Osteocyte (in vitro differentiated cells): ENCODE results near the gene PIK3R2. TPM values are rescaled to one million over a fixed set of nuclear protein-coding genes. Genes with fewer than 3 reads are reported as not detected.

ENCODE experiments used
- DNase-seq: peaks from one replicate; pipeline ENCODE4 v3.0.0; 2021; ENCODE audit warnings: mixed read lengths; ENCODE audit not compliant: unreplicated experiment; ENCODE audit errors: extremely low spot score
- H3K27ac Mint-ChIP-seq: one replicate; pipeline ENCODE4 v1.8.0; 2021; ENCODE audit warnings: mild to moderate bottlenecking, mixed read lengths; ENCODE audit not compliant: unreplicated experiment
- H3K27me3 Mint-ChIP-seq: one replicate; pipeline ENCODE4 v1.8.0; 2021; ENCODE audit warnings: mixed read lengths; ENCODE audit not compliant: unreplicated experiment
- H3K36me3 Mint-ChIP-seq: one replicate; pipeline ENCODE4 v1.8.0; 2021; ENCODE audit warnings: mixed read lengths; ENCODE audit not compliant: unreplicated experiment
- H3K4me1 Mint-ChIP-seq: one replicate; pipeline ENCODE4 v1.8.0; 2021; ENCODE audit warnings: mixed read lengths; ENCODE audit not compliant: unreplicated experiment
- H3K4me3 Mint-ChIP-seq: one replicate; pipeline ENCODE4 v1.8.0; 2021; ENCODE audit warnings: mild to moderate bottlenecking, moderate library complexity, mixed read lengths; ENCODE audit not compliant: unreplicated experiment
- H3K9me3 Mint-ChIP-seq: one replicate; pipeline ENCODE4 v1.8.0; 2021; ENCODE audit warnings: mixed read lengths; ENCODE audit not compliant: unreplicated experiment
- CTCF ChIP-seq: fragments of 200-600 bp; sonication (generic); IDR thresholded peaks from 2 replicates; pipeline ENCODE4 v1.5.0; 2021; ENCODE audit warnings: antibody characterized with exemption, mild to moderate bottlenecking, moderate library complexity
- total RNA-seq: library from RNA; stranded (reverse); gene quantifications from 2 replicates; pipeline ENCODE4 v1.2.1, GENCODE V29; 2021

PIK3R2 gene
- total RNA-seq, 1 donor from 2014 or later, result 68.1 TPM

DNA sequence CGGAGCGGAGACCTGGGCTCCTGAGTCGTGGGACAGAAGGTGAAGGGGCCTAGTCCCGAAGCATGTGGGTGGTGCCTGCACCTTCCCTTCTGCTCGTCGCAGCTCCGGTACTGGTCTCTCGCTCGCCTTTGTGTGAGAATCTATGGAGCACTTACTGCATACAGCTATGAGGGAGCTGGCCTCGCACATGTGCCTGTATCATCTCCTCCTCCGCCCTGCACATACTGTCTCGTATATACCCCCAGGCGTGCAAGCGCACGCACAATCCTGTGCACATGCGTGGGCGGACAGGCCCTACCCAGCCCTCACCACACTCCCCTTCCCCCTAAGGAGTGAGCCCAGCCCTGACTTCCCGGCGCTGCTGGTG is 8.7 kb downstream of the PIK3R2 start:
- peaks cover 32% of the 10 kb centered on the region for H3K4me1 Mint-ChIP-seq
- DNase-seq, result no peak
- H3K4me3 Mint-ChIP-seq, result no peak overlapping the region
- H3K36me3 Mint-ChIP-seq, result peaks cover 14% of the 10 kb centered on the region
- TF ChIP-seq CTCF, result peak; percentile 28
- H3K27ac Mint-ChIP-seq, result no peak overlapping the region
- H3K9me3 Mint-ChIP-seq, result no peaks in the 10 kb centered on the region
- H3K27me3 Mint-ChIP-seq, result no peaks in the 10 kb centered on the region

DNA sequence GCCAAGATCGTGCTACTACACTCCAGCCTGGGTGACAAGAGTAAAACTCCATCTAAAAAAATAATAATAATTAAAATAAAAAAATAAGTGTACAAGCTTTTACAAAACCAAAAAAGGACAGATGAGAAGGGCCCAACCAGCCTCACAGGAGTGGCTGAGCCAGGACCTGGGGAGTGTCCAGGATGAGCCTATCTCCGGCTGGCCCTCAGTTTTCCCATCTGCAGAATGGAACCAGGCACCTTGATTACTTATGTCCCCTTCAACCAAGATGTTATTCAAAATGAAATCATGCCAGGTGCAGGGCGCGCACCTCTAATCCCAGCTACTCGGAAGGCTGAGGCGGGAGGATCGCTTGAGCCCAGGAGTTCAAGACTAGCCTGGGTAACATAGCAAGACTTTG is 11.1 kb downstream of the PIK3R2 start:
- TF ChIP-seq CTCF, result no peak
- DNase-seq, result no peak
- H3K9me3 Mint-ChIP-seq, result no peaks in the 10 kb centered on the region
- H3K4me1 Mint-ChIP-seq, result peaks cover 18% of the 10 kb centered on the region
- no peak overlapping the region for H3K4me3 Mint-ChIP-seq
- no peaks in the 10 kb centered on the region for H3K27me3 Mint-ChIP-seq
- H3K27ac Mint-ChIP-seq, result no peak overlapping the region
- peaks cover 21% of the 10 kb centered on the region for H3K36me3 Mint-ChIP-seq

GRCh38 chr19:18165794-18166544 is 13.0 kb downstream of the PIK3R2 start:
- Mint-ChIP-seq H3K4me3 (no peak overlapping the region), H3K27ac (no peak overlapping the region), H3K4me1 (peaks cover 7% of the 10 kb centered on the region), H3K9me3 (no peaks in the 10 kb centered on the region), H3K36me3 (peaks cover 27% of the 10 kb centered on the region), H3K27me3 (no peaks in the 10 kb centered on the region)
- TF ChIP-seq CTCF, result no peak
- DNase-seq, result no peak

GRCh38 chr19:18167011-18167410 is 14.0 kb downstream of the PIK3R2 start:
- Mint-ChIP-seq H3K27me3 (no peaks in the 10 kb centered on the region), H3K4me3 (no peak overlapping the region), H3K36me3 (peaks cover 29% of the 10 kb centered on the region)

More at GRCh38 chr19:18167011-18167410, 14.0 kb downstream of the PIK3R2 start:
- DNase-seq, result no peak
- no peak overlapping the region for H3K27ac Mint-ChIP-seq
- no peaks in the 10 kb centered on the region for H3K9me3 Mint-ChIP-seq
- H3K4me1 Mint-ChIP-seq, result peaks cover 3% of the 10 kb centered on the region
- no peak for TF ChIP-seq CTCF
